ENCODE data around the gene BHLHA15. TPM values are rescaled to one million over a fixed set of nuclear protein-coding genes. Genes with fewer than 3 reads are reported as not detected.

Gene BHLHA15
- total and polyA plus RNA-seq, 9 of the 15 experiments (the other 6 are each of a cell fraction or from before 2014, with no cell fraction given) = 0.22 to 2.0 (median 1.1) TPM; not detected in 4

- no peak for TF ChIP-seq CHD7 (IDR thresholded peaks at IDR 0.05; ENCODE audit: low read depth, low read length)
- TF ChIP-seq ARID3B (CRISPR knock-in tag; IDR thresholded peaks at IDR 0.05; ENCODE audit: borderline replicate concordance) = no peak
- TF ChIP-seq PML (IDR thresholded peaks at IDR 0.05; ENCODE audit: low read length) = peak; percentile 85; the same call in 1 of the 2 replicates
- TF ChIP-seq FIP1L1 (IDR thresholded peaks at IDR 0.05; ENCODE audit: low read depth, low read length, poor library complexity, severe bottlenecking) = no peak
- TF ChIP-seq NEUROD1 (IDR thresholded peaks at IDR 0.05; ENCODE audit: borderline replicate concordance, low read depth, low read length, partially characterized antibody) = no peak
- TF ChIP-seq ZNF121 (CRISPR knock-in tag; conservative IDR thresholded peaks at IDR 0.05) = no peak
- no peak for TF ChIP-seq PHB (CRISPR knock-in tag; IDR thresholded peaks at IDR 0.05)
- TF ChIP-seq DACH1 (IDR thresholded peaks at IDR 0.05; ENCODE audit: partially characterized antibody) = no peak
- TF ChIP-seq PYGO2 (tag; IDR thresholded peaks at IDR 0.05) = no peak
- TF ChIP-seq SNRNP70 (optimal IDR thresholded peaks at IDR 0.05; ENCODE audit: low read depth, low read length) = no peak
- no peak for TF ChIP-seq ZSCAN32 (CRISPR knock-in tag; IDR thresholded peaks at IDR 0.05)
- TF ChIP-seq ZNF316 (IDR thresholded peaks at IDR 0.05) = no peak
- TF ChIP-seq RBM15 (IDR thresholded peaks at IDR 0.05; ENCODE audit: insufficient read depth, low read length) = no peak
- TF ChIP-seq PCBP2 (IDR thresholded peaks at IDR 0.05; ENCODE audit: low read depth, low read length, poor library complexity, severe bottlenecking) = no peak
- TF ChIP-seq KAT2B (IDR thresholded peaks at IDR 0.05; ENCODE audit: low read depth, low read length) = no peak
These were observed 6.7 kb downstream of the BHLHA15 start (continued) for GRCh38 chr7:98217623-98218582.

Measured in K562 (cell line).